Right atrium auricular region (tissue), 2 donors: ENCODE results near the gene PHGDH. TPM values are rescaled to one million over a fixed set of nuclear protein-coding genes. Genes with fewer than 3 reads are reported as not detected.
A peak's percentile ranks its signal among the peaks of the same experiment; 100 is the strongest.

Source experiments
- DNase-seq: peaks from one replicate; pipeline ENCODE4 v3.0.0-alpha.2; 2019; ENCODE audit warnings: low spot score
- H3K27ac ChIP-seq, 2 donors: fragments of 200-600 bp; sonication (generic); 1 replicate in 1 of 2; 2 replicates in 1 of 2; pipeline ENCODE4 v1.5.1; 2016 to 2019
- H3K27me3 ChIP-seq, 2 donors: fragments of 200-600 bp; sonication (generic); one replicate each; pipeline versions ENCODE4 v1.5.1 to v1.6.0; 2017 to 2019
- H3K36me3 ChIP-seq: fragments of 200-600 bp; sonication (generic); one replicate; pipeline ENCODE4 v1.5.1; 2016
- H3K4me1 ChIP-seq, 2 donors: fragments of 200-600 bp; sonication (generic); one replicate each; pipeline versions ENCODE4 v1.5.1 to v1.6.0; 2017 to 2019
- H3K4me3 ChIP-seq, 2 donors: fragments of 200-600 bp; sonication (generic); 1 replicate in 1 of 2; 2 replicates in 1 of 2; pipeline ENCODE4 v1.5.1; 2017 to 2019; ENCODE audit warnings: mild to moderate bottlenecking in 1 of 2, moderate library complexity in 1 of 2
- H3K9me3 ChIP-seq, 2 donors: fragments of 200-600 bp; sonication (generic); one replicate each; pipeline ENCODE4 v1.5.1; 2019
- CTCF ChIP-seq, 2 donors: fragments of 200-600 bp; sonication (generic); IDR thresholded peaks; one replicate each; pipeline ENCODE4 v1.5.1; 2019; ENCODE audit warnings: antibody characterized with exemption in 2 of 2
- total RNA-seq, 2 donors: library from RNA; depleted of rRNA; stranded (reverse); fragments of >200 nt; gene quantifications; one replicate each; pipeline ENCODE4 v1.1.0, GENCODE V29; 2016

The PHGDH gene
- total RNA-seq, 2 donors from 2014 or later: 23.5 to 29.4 TPM

GRCh38 chr1:119739150-119739549 is 27.4 kb downstream of the PHGDH start:
- Histone ChIP-seq H3K4me1 (peaks cover 0 to 47% of the 10 kb centered on the region in 2 donors), H3K27ac (no peak overlapping the region), H3K4me3 (no peak overlapping the region), H3K9me3 (no peaks in the 10 kb centered on the region), H3K36me3 (no peaks in the 10 kb centered on the region), H3K27me3 (no peaks in the 10 kb centered on the region)
- no peak for DNase-seq
- TF ChIP-seq CTCF (IDR thresholded peaks at IDR 0.05): no peak

- no peak for DNase-seq
- Histone ChIP-seq H3K4me3 (no peak overlapping the region), H3K36me3 (no peaks in the 10 kb centered on the region), H3K4me1 (peaks cover 0 to 49% of the 10 kb centered on the region in 2 donors), H3K9me3 (no peaks in the 10 kb centered on the region), H3K27me3 (no peaks in the 10 kb centered on the region), H3K27ac (no peak overlapping the region)
- TF ChIP-seq CTCF (IDR thresholded peaks at IDR 0.05): no peak
Observed at GRCh38 chr1:119740261-119740660, 28.5 kb downstream of the PHGDH start.

- TF ChIP-seq CTCF (IDR thresholded peaks at IDR 0.05): no peak
- H3K4me1 ChIP-seq: peaks cover 0 to 41% of the 10 kb centered on the region in 2 donors
- peak overlapping the region in 1 of 2 donors; percentile 68 for H3K27ac ChIP-seq
Observed at GRCh38 chr1:119740896-119741780, 29.4 kb downstream of the PHGDH start.

GRCh38 chr1:119742202-119742601 is 30.5 kb downstream of the PHGDH start:
- no peak for TF ChIP-seq CTCF (IDR thresholded peaks at IDR 0.05)
- Histone ChIP-seq H3K36me3 (no peaks in the 10 kb centered on the region), H3K4me1 (peaks cover 0 to 37% of the 10 kb centered on the region in 2 donors), H3K27ac (peak overlapping the region in 1 of 2 donors; percentile 68), H3K4me3 (no peak overlapping the region), H3K27me3 (no peaks in the 10 kb centered on the region), H3K9me3 (no peaks in the 10 kb centered on the region)
- DNase-seq: no peak

More at GRCh38 chr1:119740896-119741780, 29.4 kb downstream of the PHGDH start:
- no peaks in the 10 kb centered on the region for H3K36me3 ChIP-seq
- no peak overlapping the region for H3K4me3 ChIP-seq
- no peak for DNase-seq
- no peaks in the 10 kb centered on the region for H3K9me3 ChIP-seq
- no peaks in the 10 kb centered on the region for H3K27me3 ChIP-seq

GRCh38 chr1:119742677-119743076 is 30.9 kb downstream of the PHGDH start:
- Histone ChIP-seq H3K36me3 (no peaks in the 10 kb centered on the region), H3K4me1 (peaks cover 0 to 33% of the 10 kb centered on the region in 2 donors), H3K27ac (peak overlapping the region in 1 of 2 donors; percentile 68), H3K4me3 (no peak overlapping the region), H3K27me3 (no peaks in the 10 kb centered on the region), H3K9me3 (no peaks in the 10 kb centered on the region)
- TF ChIP-seq CTCF (IDR thresholded peaks at IDR 0.05): no peak
- DNase-seq: no peak
